Measurements from ENCODE around the gene CARD10.
A peak's percentile ranks its signal among the peaks of the same experiment; 100 is the strongest.

CARD10 gene

DNA sequence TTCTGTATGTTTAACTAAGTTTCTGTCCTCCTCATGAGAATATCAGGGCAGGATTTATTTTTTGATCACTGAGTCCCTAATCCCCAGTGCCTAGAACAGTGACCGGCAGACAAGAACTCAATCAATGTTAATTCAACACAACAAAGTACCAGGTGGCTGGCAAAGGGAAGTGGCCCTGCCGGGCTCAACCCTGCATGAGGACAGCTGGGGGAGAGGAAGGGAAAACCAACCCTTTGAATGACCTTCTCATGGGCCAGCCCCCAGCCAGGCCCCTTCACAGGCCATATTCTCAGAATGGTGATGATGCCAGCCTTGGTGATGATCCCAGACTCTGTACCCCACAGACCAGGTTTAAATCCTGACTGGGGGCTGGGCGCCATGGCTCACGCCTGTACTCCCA, 31.6 kb downstream of the CARD10 start:
- peak overlapping the region; percentile 95 for H3K27ac ChIP-seq
- DNase-seq = peak; percentile 53
- H3K4me3 ChIP-seq (ENCODE audit: low read depth, low read length) = no peak overlapping the region
- no peaks in the 10 kb centered on the region for H3K27me3 ChIP-seq (ENCODE audit: insufficient read depth, low read depth, severe bottlenecking)
- H3K9me3 ChIP-seq (ENCODE audit: severe bottlenecking) = no peaks in the 10 kb centered on the region
- H3K36me3 ChIP-seq = peaks cover 21% of the 10 kb centered on the region
- TF ChIP-seq, protein P1, sequence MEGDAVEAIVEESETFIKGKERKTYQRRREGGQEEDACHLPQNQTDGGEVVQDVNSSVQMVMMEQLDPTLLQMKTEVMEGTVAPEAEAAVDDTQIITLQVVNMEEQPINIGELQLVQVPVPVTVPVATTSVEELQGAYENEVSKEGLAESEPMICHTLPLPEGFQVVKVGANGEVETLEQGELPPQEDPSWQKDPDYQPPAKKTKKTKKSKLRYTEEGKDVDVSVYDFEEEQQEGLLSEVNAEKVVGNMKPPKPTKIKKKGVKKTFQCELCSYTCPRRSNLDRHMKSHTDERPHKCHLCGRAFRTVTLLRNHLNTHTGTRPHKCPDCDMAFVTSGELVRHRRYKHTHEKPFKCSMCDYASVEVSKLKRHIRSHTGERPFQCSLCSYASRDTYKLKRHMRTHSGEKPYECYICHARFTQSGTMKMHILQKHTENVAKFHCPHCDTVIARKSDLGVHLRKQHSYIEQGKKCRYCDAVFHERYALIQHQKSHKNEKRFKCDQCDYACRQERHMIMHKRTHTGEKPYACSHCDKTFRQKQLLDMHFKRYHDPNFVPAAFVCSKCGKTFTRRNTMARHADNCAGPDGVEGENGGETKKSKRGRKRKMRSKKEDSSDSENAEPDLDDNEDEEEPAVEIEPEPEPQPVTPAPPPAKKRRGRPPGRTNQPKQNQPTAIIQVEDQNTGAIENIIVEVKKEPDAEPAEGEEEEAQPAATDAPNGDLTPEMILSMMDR (IDR thresholded peaks at IDR 0.05; ENCODE audit: low read depth, low read length) = no peak

DNA sequence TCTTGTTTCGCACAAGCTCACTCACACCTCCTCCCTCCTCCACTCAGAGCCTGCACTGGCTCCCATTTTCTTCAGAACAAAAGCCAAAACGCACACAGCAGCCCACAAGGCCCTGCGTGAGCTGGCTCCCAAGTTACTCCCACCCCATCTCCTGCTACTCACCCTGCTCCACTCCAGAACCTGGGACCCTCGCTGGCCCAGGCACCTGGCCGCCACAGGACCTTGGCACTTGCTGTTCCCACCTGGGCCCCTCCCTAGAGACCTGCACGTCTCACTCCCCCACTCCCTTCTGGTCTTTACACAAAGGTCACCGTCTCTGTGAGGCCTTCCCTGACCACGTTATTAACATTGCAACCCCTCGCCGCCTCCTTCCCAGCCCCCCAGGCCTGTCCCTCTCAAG, 32.1 kb downstream of the CARD10 start:
- peak overlapping the region; percentile 95 for H3K27ac ChIP-seq
- peaks cover 23% of the 10 kb centered on the region for H3K36me3 ChIP-seq
- DNase-seq = no peak
- no peaks in the 10 kb centered on the region for H3K9me3 ChIP-seq (ENCODE audit: severe bottlenecking)
- no peaks in the 10 kb centered on the region for H3K27me3 ChIP-seq (ENCODE audit: insufficient read depth, low read depth, severe bottlenecking)
- TF ChIP-seq, protein P1 (IDR thresholded peaks at IDR 0.05; ENCODE audit: low read depth, low read length) = no peak
- H3K4me3 ChIP-seq (ENCODE audit: low read depth, low read length) = no peak overlapping the region

DNA sequence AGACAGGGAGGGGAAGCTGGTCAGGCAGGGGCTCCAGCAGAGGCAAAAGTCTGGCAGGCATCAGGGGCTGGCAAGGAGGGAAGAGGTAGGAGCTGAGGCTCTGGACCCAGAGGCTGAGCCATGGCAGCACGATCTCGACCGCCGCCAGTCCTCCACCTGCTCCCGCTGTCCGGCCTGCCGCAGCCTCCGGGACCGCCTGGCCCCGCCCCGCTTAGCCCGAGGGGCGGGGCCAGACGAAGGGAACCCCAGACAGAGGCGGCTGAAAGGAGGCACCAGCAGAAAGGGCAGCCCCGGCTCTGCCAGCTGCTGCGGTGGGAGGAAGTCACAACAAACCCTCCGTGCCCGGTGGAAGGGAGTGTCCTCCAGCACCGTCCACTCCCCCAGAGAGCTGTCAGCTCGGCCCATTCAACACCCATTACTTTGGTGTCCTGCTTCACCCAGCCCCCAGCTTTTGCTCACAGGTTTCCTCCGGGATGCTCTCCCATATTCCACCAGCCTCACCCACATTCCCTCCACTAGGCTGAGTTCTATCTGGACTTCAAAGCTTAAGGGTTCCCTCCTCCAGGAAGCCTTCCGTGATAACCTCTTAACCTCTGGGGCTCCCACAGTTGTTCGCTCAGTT, 32.9 kb downstream of the CARD10 start, which contains the start of gene MFNG:
MFNG (minus strand) TSS at position 161 of the 622 bp plus-strand sequence. CDS start 207 bp downstream, outside the sequence.
- Histone ChIP-seq H3K9me3 (ENCODE audit: severe bottlenecking) (no peaks in the 10 kb centered on the region), H3K36me3 (peaks cover 26% of the 10 kb centered on the region), H3K4me3 (ENCODE audit: low read depth, low read length) (peak within 1 kb of the TSS; percentile 78), H3K27ac (peak within 1 kb of the TSS; percentile 95), H3K27me3 (ENCODE audit: insufficient read depth, low read depth, severe bottlenecking) (no peaks in the 10 kb centered on the region)
- TF ChIP-seq, protein P1 (IDR thresholded peaks at IDR 0.05; ENCODE audit: low read depth, low read length) = no peak
- peak; percentile 85 for DNase-seq

DNA sequence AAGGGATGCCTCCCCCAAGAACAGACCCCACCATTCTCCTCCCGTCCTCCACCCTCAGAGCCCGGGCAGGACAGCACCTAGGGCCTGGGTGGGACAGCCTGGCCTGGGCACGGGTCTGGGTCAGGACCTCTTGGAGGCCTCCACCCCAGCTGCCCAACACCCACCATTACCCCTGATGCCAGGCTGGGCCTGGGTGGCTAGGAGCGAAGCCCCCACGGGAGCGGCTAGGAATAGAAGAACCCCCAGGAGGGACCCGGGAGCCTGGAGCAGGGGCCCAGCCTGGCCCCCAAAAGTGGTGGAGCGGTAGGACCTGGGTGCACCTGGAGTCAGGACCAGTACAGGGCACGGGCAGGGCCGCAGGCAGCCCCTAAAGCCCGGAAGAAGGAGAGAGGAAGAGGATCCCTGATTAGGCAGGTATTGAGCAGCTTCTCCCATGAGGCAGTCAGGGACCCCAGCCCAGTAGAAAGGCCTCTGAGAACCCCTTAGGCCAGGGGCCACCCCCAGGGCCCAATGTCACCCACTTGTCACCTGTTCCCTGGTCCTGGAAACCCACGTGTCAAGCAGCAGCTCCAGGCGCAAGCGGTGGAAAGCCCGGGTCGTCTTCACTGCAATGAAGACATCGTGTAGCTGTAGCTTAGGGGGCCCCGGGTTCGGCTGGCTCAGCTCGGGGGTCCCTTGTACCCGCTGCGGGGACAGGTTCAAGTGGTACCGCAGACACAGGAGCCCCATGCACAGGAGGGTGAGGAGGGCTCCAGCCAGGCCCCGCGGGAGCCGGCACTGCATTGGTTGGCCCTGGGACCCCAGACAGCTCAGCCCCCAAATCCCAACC, 33.6 kb downstream of the CARD10 start:
- Histone ChIP-seq H3K4me3 (ENCODE audit: low read depth, low read length) (peak overlapping the region; percentile 78), H3K27ac (peak overlapping the region; percentile 95), H3K27me3 (ENCODE audit: insufficient read depth, low read depth, severe bottlenecking) (no peaks in the 10 kb centered on the region), H3K36me3 (peaks cover 27% of the 10 kb centered on the region), H3K9me3 (ENCODE audit: severe bottlenecking) (no peaks in the 10 kb centered on the region)
- no peak for DNase-seq
- TF ChIP-seq, protein P1 (IDR thresholded peaks at IDR 0.05; ENCODE audit: low read depth, low read length) = no peak

DNA sequence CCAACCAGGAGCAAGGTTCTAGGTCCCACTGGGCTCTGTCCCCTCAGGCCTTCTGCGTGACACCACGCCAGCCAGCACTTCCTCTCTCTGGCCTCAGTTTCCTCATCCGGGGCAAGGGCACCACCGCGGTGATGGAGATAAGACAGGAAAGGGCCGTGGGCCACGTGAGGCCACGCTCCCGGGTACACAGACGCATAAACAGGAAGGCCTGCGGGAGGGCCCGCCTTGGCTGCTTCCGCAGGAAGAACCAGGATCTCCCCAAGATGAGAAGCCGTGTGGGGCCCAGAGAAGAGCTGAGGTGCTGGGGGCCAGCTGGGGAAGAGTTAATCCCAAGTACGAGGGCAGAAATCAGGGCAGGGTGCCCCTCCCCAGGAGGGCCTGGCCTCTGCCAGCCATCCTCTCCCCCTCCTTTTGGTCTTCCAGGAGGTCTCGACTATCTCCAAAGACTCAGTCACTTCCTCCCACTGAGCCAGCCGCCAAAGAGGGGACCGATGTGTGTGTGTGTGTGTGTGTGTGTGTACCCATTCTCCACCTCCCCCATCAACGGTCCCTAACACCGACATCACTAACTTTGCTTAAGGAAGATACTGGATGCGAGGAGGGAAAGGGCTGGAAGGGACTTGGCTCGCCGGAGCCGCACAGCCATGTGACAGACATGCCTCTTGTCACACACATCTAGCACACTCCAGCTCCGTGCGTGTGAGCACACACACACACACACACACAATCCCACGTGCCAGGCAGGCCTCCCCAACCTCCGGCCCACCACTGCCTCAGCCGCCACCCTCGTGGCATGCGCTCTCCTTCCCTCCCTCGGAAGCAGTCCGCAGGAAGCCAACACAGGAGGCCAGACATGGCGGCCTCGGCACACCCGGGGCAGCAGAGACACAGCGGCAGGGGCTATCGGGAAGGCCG, 34.5 kb downstream of the CARD10 start:
- Histone ChIP-seq H3K27ac (peak overlapping the region; percentile 95), H3K9me3 (ENCODE audit: severe bottlenecking) (no peaks in the 10 kb centered on the region), H3K36me3 (peaks cover 26% of the 10 kb centered on the region), H3K27me3 (ENCODE audit: insufficient read depth, low read depth, severe bottlenecking) (no peaks in the 10 kb centered on the region), H3K4me3 (ENCODE audit: low read depth, low read length) (peak overlapping the region; percentile 78)
- TF ChIP-seq, protein P1 (IDR thresholded peaks at IDR 0.05; ENCODE audit: low read depth, low read length) = no peak
- peak; percentile 43 for DNase-seq
